HepG2 (cell line): ENCODE results near the gene RNASE8. TPM values are rescaled to one million over a fixed set of nuclear protein-coding genes. Genes with fewer than 3 reads are reported as not detected.

ENCODE experiments used
- DBP ChIP-seq: sonication (generic); formaldehyde crosslinking; IDR thresholded peaks from 2 replicates; pipeline ENCODE4 v1.4.0; 2020; ENCODE audit warnings: missing genetic modification reagents; ENCODE audit errors: not compliant biosample characterization
- ERF ChIP-seq: IDR thresholded peaks from 2 replicates; pipeline ENCODE4 v1.6.1; 2018; ENCODE audit warnings: missing biosample characterization, missing genetic modification reagents
- GLI4 ChIP-seq: sonication (generic); formaldehyde crosslinking; IDR thresholded peaks from 2 replicates; pipeline ENCODE4 v1.5.1; 2020; ENCODE audit warnings: missing genetic modification reagents, mild to moderate bottlenecking, moderate library complexity, borderline replicate concordance
- HNRNPUL1 ChIP-seq: fragments of 200-400 bp; formaldehyde crosslinking; IDR thresholded peaks from 2 replicates; pipeline ENCODE4 v1.6.1; 2017; ENCODE audit warnings: low read depth, mild to moderate bottlenecking, low read length, moderate library complexity
- KMT2A ChIP-seq: sonication (generic); formaldehyde crosslinking; IDR thresholded peaks from 2 replicates; pipeline ENCODE4 v1.4.0; 2020; ENCODE audit warnings: missing genetic modification reagents
- KMT2B ChIP-seq: IDR thresholded peaks from 2 replicates; pipeline ENCODE4 v1.6.1; 2016; ENCODE audit warnings: missing genetic modification reagents, missing compliant biosample characterization
- NFE2L2 ChIP-seq: fragments of 150-350 bp; IDR thresholded peaks from 2 replicates; pipeline ENCODE4 v1.6.1; 2014; ENCODE audit warnings: low read length
- RELA ChIP-seq: sonication (generic); formaldehyde crosslinking; IDR thresholded peaks from 2 replicates; pipeline ENCODE4 v1.4.0; 2020; ENCODE audit warnings: missing genetic modification reagents
- SOX13 ChIP-seq, 3 experiments: fragments of 450-650 bp in 1 of 3; sonication (generic) in 1 of 3; formaldehyde crosslinking in 1 of 3; IDR thresholded peaks in 2 of 3; conservative IDR thresholded peaks in 1 of 3; 2 replicates each; pipeline versions ENCODE4 v1.5.0 to v1.6.1; 2016 to 2020; ENCODE audit warnings: antibody characterized with exemption in 1 of 3, mild to moderate bottlenecking in 1 of 3, missing compliant biosample characterization in 1 of 3, missing genetic modification reagents in 1 of 3, moderate library complexity in 1 of 3
- TBX3 ChIP-seq: fragments of 450-650 bp; IDR thresholded peaks from 2 replicates; pipeline ENCODE4 v1.6.1; 2017; ENCODE audit warnings: antibody characterized with exemption, mild to moderate bottlenecking, inconsistent platforms, borderline replicate concordance
- WIZ ChIP-seq: sonication (generic); formaldehyde crosslinking; IDR thresholded peaks from 2 replicates; pipeline ENCODE4 v1.5.1; 2020; ENCODE audit warnings: mild to moderate bottlenecking, missing genetic modification reagents
- ZBTB34 ChIP-seq: sonication (generic); formaldehyde crosslinking; IDR thresholded peaks from 2 replicates; pipeline ENCODE4 v1.8.0; 2022; ENCODE audit warnings: mild to moderate bottlenecking, missing genetic modification reagents
- ZBTB38 ChIP-seq: sonication (generic); formaldehyde crosslinking; IDR thresholded peaks from 2 replicates; pipeline ENCODE4 v1.5.1; 2020; ENCODE audit warnings: mild to moderate bottlenecking, missing genetic modification reagents
- ZBTB42 ChIP-seq: sonication (generic); formaldehyde crosslinking; IDR thresholded peaks from 2 replicates; pipeline ENCODE4 v1.5.0; 2020; ENCODE audit warnings: mild to moderate bottlenecking, missing genetic modification reagents
- ZFP37 ChIP-seq: sonication (generic); formaldehyde crosslinking; IDR thresholded peaks from 2 replicates; pipeline ENCODE4 v1.4.0; 2020; ENCODE audit warnings: missing genetic modification reagents, borderline replicate concordance
- ZFYVE20 ChIP-seq: sonication (generic); formaldehyde crosslinking; IDR thresholded peaks from 2 replicates; pipeline ENCODE4 v1.8.0; 2023; ENCODE audit warnings: low read depth, mild to moderate bottlenecking, moderate library complexity, missing genetic modification reagents, borderline replicate concordance
- ZMAT3 ChIP-seq: sonication (generic); formaldehyde crosslinking; conservative IDR thresholded peaks from 2 replicates; pipeline ENCODE4 v1.7.0; 2021; ENCODE audit warnings: missing genetic modification reagents
- ZNF292 ChIP-seq: sonication (generic); formaldehyde crosslinking; IDR thresholded peaks from 2 replicates; pipeline ENCODE4 v1.8.1; 2022; ENCODE audit warnings: mild to moderate bottlenecking, low read depth, missing genetic modification reagents, borderline replicate concordance
- ZNF326 ChIP-seq: sonication (generic); formaldehyde crosslinking; IDR thresholded peaks from 2 replicates; pipeline ENCODE4 v1.4.0; 2020; ENCODE audit warnings: missing genetic modification reagents, borderline replicate concordance
- ZNF343 ChIP-seq: sonication (generic); formaldehyde crosslinking; IDR thresholded peaks from 2 replicates; pipeline ENCODE4 v1.4.0; 2020; ENCODE audit warnings: mild to moderate bottlenecking, missing genetic modification reagents
- ZNF414 ChIP-seq: sonication (generic); formaldehyde crosslinking; IDR thresholded peaks from 2 replicates; pipeline ENCODE4 v1.5.0; 2020; ENCODE audit warnings: missing genetic modification reagents
- ZNF468 ChIP-seq: sonication (generic); formaldehyde crosslinking; IDR thresholded peaks from 2 replicates; pipeline ENCODE4 v1.8.0; 2022; ENCODE audit warnings: mild to moderate bottlenecking, moderate library complexity, missing genetic modification reagents
- ZNF567 ChIP-seq: sonication (generic); formaldehyde crosslinking; IDR thresholded peaks from 2 replicates; pipeline ENCODE4 v1.8.1; 2023; ENCODE audit warnings: mild to moderate bottlenecking, missing genetic modification reagents, borderline replicate concordance
- ZNF614 ChIP-seq: IDR thresholded peaks from 2 replicates; pipeline ENCODE4 v1.6.1; 2018; ENCODE audit warnings: missing biosample characterization, missing genetic modification reagents, inconsistent platforms, borderline replicate concordance
- ZNF616 ChIP-seq: sonication (generic); formaldehyde crosslinking; IDR thresholded peaks from 2 replicates; pipeline ENCODE4 v1.5.0; 2020; ENCODE audit warnings: low read depth, mild to moderate bottlenecking, missing genetic modification reagents
- ZNF777 ChIP-seq: sonication (generic); formaldehyde crosslinking; IDR thresholded peaks from 2 replicates; pipeline ENCODE4 v1.4.0; 2020; ENCODE audit warnings: missing genetic modification reagents
- ZSCAN21 ChIP-seq: sonication (generic); formaldehyde crosslinking; IDR thresholded peaks from 2 replicates; pipeline ENCODE4 v1.8.0; 2022; ENCODE audit warnings: mild to moderate bottlenecking, missing genetic modification reagents, moderate library complexity, borderline replicate concordance
- ZSCAN30 ChIP-seq: sonication (generic); formaldehyde crosslinking; IDR thresholded peaks from 2 replicates; pipeline ENCODE4 v1.5.0; 2020; ENCODE audit warnings: mild to moderate bottlenecking, missing genetic modification reagents
- polyA plus RNA-seq, 8 experiments: library from polyadenylated mRNA; depleted of rRNA in 3 of 8; stranded (reverse) in 7 of 8; unstranded in 1 of 8; fragments of >200 nt; fragmentation: Illumina TruSeq in 4 of 8; extraction: Trizol in 4 of 8; gene quantifications; 2 replicates each; pipeline versions ENCODE4 v1.2.1 to v1.2.3, GENCODE V29; 2011 to 2016; ENCODE audit warnings: low read depth in 4 of 8, missing spikeins in 1 of 8, mixed read lengths in 1 of 8; ENCODE audit not compliant: insufficient read depth in 1 of 8
- total RNA-seq, 5 experiments: library from RNA; depleted of rRNA; stranded (reverse); fragments of >200 nt; fragmentation: Illumina TruSeq; extraction: Trizol; gene quantifications; 2 replicates each; pipeline ENCODE4 v1.2.3, GENCODE V29; 2016; ENCODE audit warnings: low read depth in 1 of 5

Gene RNASE8
- total and polyA plus RNA-seq, 2 of the 13 experiments (the other 11 are each of a cell fraction or from before 2014, with no cell fraction given), result not detected

GRCh38 chr14:21024585-21025370, 32.8 kb upstream of the RNASE8 start, which contains the start of gene NDRG2 (continued):
- TF ChIP-seq SOX13 (IDR thresholded peaks at IDR 0.05), result no peak; the same call in 1 of the 2 replicates
- TF ChIP-seq SOX13 (CRISPR knock-in tag; conservative IDR thresholded peaks at IDR 0.05 in 1 of 2, IDR thresholded peaks at IDR 0.05 in 1 of 2), result peak in 1 of 2 experiments; percentile 47; a peak in 2 of 4 replicates
- peak; percentile 34; the same call in 1 of the 2 replicates for TF ChIP-seq ZNF343 (CRISPR knock-in tag)
- TF ChIP-seq ZBTB42 (CRISPR knock-in tag), result peak; percentile 53
- TF ChIP-seq ZBTB38 (CRISPR knock-in tag), result peak; percentile 63; the same call in 1 of the 2 replicates
- TF ChIP-seq TBX3, result peak; percentile 38; the same call in 1 of the 2 replicates
- TF ChIP-seq ZMAT3 (CRISPR knock-in tag), result peak; percentile 94
- TF ChIP-seq ZFYVE20, result peak; percentile 10; the same call in 1 of the 2 replicates
- peak; percentile 83; the same call in 1 of the 2 replicates for TF ChIP-seq ERF (CRISPR knock-in tag)
- no peak for TF ChIP-seq ZBTB34 (CRISPR knock-in tag)
- TF ChIP-seq GLI4, result no peak
- no peak for TF ChIP-seq NFE2L2
- TF ChIP-seq ZNF777 (CRISPR knock-in tag), result peak; percentile 98
- TF ChIP-seq HNRNPUL1, result no peak; the same call in 1 of the 2 replicates
- TF ChIP-seq KMT2B (CRISPR knock-in tag), result no peak; the same call in 1 of the 2 replicates
- peak; percentile 37; the same call in 1 of the 2 replicates for TF ChIP-seq ZNF616
- TF ChIP-seq ZNF326 (CRISPR knock-in tag), result no peak
- no peak for TF ChIP-seq WIZ (CRISPR knock-in tag)
- TF ChIP-seq KMT2A, result no peak; the same call in 1 of the 2 replicates
- TF ChIP-seq ZNF414 (CRISPR knock-in tag), result no peak; the same call in 1 of the 2 replicates
- TF ChIP-seq DBP (CRISPR knock-in tag), result no peak
- no peak for TF ChIP-seq ZFP37 (CRISPR knock-in tag)
- TF ChIP-seq ZSCAN30, result 0 out of 2 replicates have a peak, but pooled peaks have one; percentile 76
- TF ChIP-seq ZNF614 (CRISPR knock-in tag), result no peak
- peak; percentile 63 for TF ChIP-seq ZNF292 (CRISPR knock-in tag)
- no peak; the same call in 1 of the 2 replicates for TF ChIP-seq ZNF468 (CRISPR knock-in tag)
- TF ChIP-seq ZSCAN21 (CRISPR knock-in tag), result peak; percentile 94
- no peak for TF ChIP-seq RELA (CRISPR knock-in tag)
- no peak for TF ChIP-seq ZNF567 (CRISPR knock-in tag)
